GM10266 (cell line): ENCODE measurements around the gene CAPZB.

Source experiments
- DNase-seq: peaks from one replicate; pipeline ENCODE4 v3.0.0; 2012; ENCODE audit errors: extremely low spot score
- CTCF ChIP-seq: IDR thresholded peaks from 2 replicates; pipeline ENCODE4 v1.5.1; 2012; ENCODE audit warnings: mild to moderate bottlenecking, low read depth; ENCODE audit not compliant: control insufficient read depth, insufficient read depth; ENCODE audit errors: missing control alignments

The CAPZB gene

GRCh38 chr1:19373211-19374082 is 111.9 kb downstream of the CAPZB start:
- DNase-seq = no peak
- no peak for TF ChIP-seq CTCF

- TF ChIP-seq CTCF = no peak
- no peak for DNase-seq
Measured at GRCh38 chr1:19372602-19373001, 112.7 kb downstream of the CAPZB start.

GRCh38 chr1:19372136-19372514 is 113.2 kb downstream of the CAPZB start:
- no peak for DNase-seq
- TF ChIP-seq CTCF = no peak

- no peak for TF ChIP-seq CTCF
- no peak for DNase-seq
Measured at GRCh38 chr1:19371226-19372135, 113.9 kb downstream of the CAPZB start.

- no peak for TF ChIP-seq CTCF
Measured at GRCh38 chr1:19370453-19371170, 114.7 kb downstream of the CAPZB start.

GRCh38 chr1:19369396-19370090 is 115.8 kb downstream of the CAPZB start:
- no peak for DNase-seq

More at GRCh38 chr1:19370453-19371170, 114.7 kb downstream of the CAPZB start:
- no peak for DNase-seq

More at GRCh38 chr1:19369396-19370090, 115.8 kb downstream of the CAPZB start:
- no peak for TF ChIP-seq CTCF
